Glutamatergic neuron (in vitro differentiated cells): ENCODE measurements around the gene TGM2. TPM values are rescaled to one million over a fixed set of nuclear protein-coding genes. Genes with fewer than 3 reads are reported as not detected.

Experiments used
- DNase-seq: peaks from one replicate; pipeline ENCODE4 v3.0.0; 2022
- H3K27ac Mint-ChIP-seq: one replicate; pipeline ENCODE4 v1.8.0; 2020; ENCODE audit warnings: mild to moderate bottlenecking, mixed read lengths, inconsistent platforms; ENCODE audit not compliant: unreplicated experiment
- H3K27me3 Mint-ChIP-seq: one replicate; pipeline ENCODE4 v1.8.0; 2020; ENCODE audit warnings: mild to moderate bottlenecking, moderate library complexity, mixed read lengths, inconsistent platforms; ENCODE audit not compliant: unreplicated experiment
- H3K36me3 Mint-ChIP-seq: one replicate; pipeline ENCODE4 v1.8.0; 2020; ENCODE audit warnings: mild to moderate bottlenecking, mixed read lengths, inconsistent platforms; ENCODE audit not compliant: unreplicated experiment
- H3K4me1 Mint-ChIP-seq: one replicate; pipeline ENCODE4 v1.8.0; 2020; ENCODE audit warnings: mild to moderate bottlenecking, low read depth, mixed read lengths, inconsistent platforms; ENCODE audit not compliant: unreplicated experiment
- H3K4me3 Mint-ChIP-seq: one replicate; pipeline ENCODE4 v1.8.0; 2020; ENCODE audit warnings: mild to moderate bottlenecking, mixed read lengths, inconsistent platforms; ENCODE audit not compliant: unreplicated experiment
- H3K9me3 Mint-ChIP-seq: one replicate; pipeline ENCODE4 v1.8.0; 2020; ENCODE audit warnings: mild to moderate bottlenecking, moderate library complexity, mixed read lengths, inconsistent platforms; ENCODE audit not compliant: unreplicated experiment
- CTCF ChIP-seq: fragments of 200-600 bp; sonication (generic); IDR thresholded peaks from one replicate; pipeline ENCODE4 v1.5.0; 2021; ENCODE audit not compliant: partially characterized antibody, unreplicated experiment
- total RNA-seq: library from RNA; stranded (reverse); fragmentation: NEBNext Ultra II Directional; extraction: Animal tissue kit (Norgen Biotek cat#: 25700); gene quantifications from one replicate; pipeline ENCODE4 v1.2.1, GENCODE V29; 2021; ENCODE audit not compliant: unreplicated experiment

TGM2 gene
- total RNA-seq, 1 donor from 2014 or later: not detected

- DNase-seq: no peak
- Mint-ChIP-seq H3K4me3 (no peak overlapping the region), H3K27ac (no peak overlapping the region), H3K36me3 (peaks cover 5% of the 10 kb centered on the region), H3K4me1 (peaks cover 2% of the 10 kb centered on the region), H3K9me3 (peaks cover 2% of the 10 kb centered on the region), H3K27me3 (peaks cover 1% of the 10 kb centered on the region)
- TF ChIP-seq CTCF: no peak
Observed at GRCh38 chr20:38199501-38200390, 34.7 kb upstream of the TGM2 start.

- H3K4me3 Mint-ChIP-seq: no peak overlapping the region
- peaks cover 4% of the 10 kb centered on the region for H3K9me3 Mint-ChIP-seq
- peaks cover 1% of the 10 kb centered on the region for H3K27me3 Mint-ChIP-seq
- TF ChIP-seq CTCF: no peak
- no peak for DNase-seq
- peaks cover 5% of the 10 kb centered on the region for H3K36me3 Mint-ChIP-seq
- peaks cover 2% of the 10 kb centered on the region for H3K4me1 Mint-ChIP-seq
- peak overlapping the region; percentile 3 for H3K27ac Mint-ChIP-seq
Observed at GRCh38 chr20:38198238-38198861, 33.3 kb upstream of the TGM2 start.

- no peak for DNase-seq
- Mint-ChIP-seq H3K36me3 (peaks cover 5% of the 10 kb centered on the region), H3K9me3 (peaks cover 4% of the 10 kb centered on the region), H3K27me3 (peaks cover 3% of the 10 kb centered on the region), H3K27ac (no peak overlapping the region), H3K4me3 (no peak overlapping the region), H3K4me1 (peaks cover 2% of the 10 kb centered on the region)
- TF ChIP-seq CTCF: no peak
Observed at GRCh38 chr20:38197619-38198018, 32.5 kb upstream of the TGM2 start.

- H3K4me1 Mint-ChIP-seq: peaks cover 2% of the 10 kb centered on the region
- H3K27ac Mint-ChIP-seq: no peak overlapping the region
- TF ChIP-seq CTCF: no peak
- H3K27me3 Mint-ChIP-seq: peaks cover 3% of the 10 kb centered on the region
- DNase-seq: no peak
- H3K9me3 Mint-ChIP-seq: peaks cover 4% of the 10 kb centered on the region
- peaks cover 5% of the 10 kb centered on the region for H3K36me3 Mint-ChIP-seq
- H3K4me3 Mint-ChIP-seq: peak overlapping the region; percentile 25
Observed at GRCh38 chr20:38197217-38197616, 32.1 kb upstream of the TGM2 start.

GRCh38 chr20:38196592-38196991, 31.5 kb upstream of the TGM2 start:
- H3K27ac Mint-ChIP-seq: no peak overlapping the region
- peaks cover 3% of the 10 kb centered on the region for H3K27me3 Mint-ChIP-seq
- TF ChIP-seq CTCF: no peak
- peaks cover 4% of the 10 kb centered on the region for H3K9me3 Mint-ChIP-seq
- H3K4me3 Mint-ChIP-seq: no peak overlapping the region
- peak; percentile 42 for DNase-seq
- peaks cover 5% of the 10 kb centered on the region for H3K36me3 Mint-ChIP-seq
- peaks cover 2% of the 10 kb centered on the region for H3K4me1 Mint-ChIP-seq
